T47D (cell line): ENCODE results near the gene GCN1.

Source experiments
- DNase-seq, 2 experiments: peaks; one replicate each; pipeline versions ENCODE4 v3.0.0 to v3.0.0-alpha.2; 2011 to 2012; ENCODE audit warnings: low read depth in 1 of 2, low spot score in 1 of 2
- JUND ChIP-seq: IDR thresholded peaks from 2 replicates; pipeline ENCODE4 v1.6.1; 2012; ENCODE audit warnings: low read depth
- in situ Hi-C: cut with HindIII; loops from 2 replicates; pipeline ENCODE4 v1.10.0; 2016; ENCODE audit warnings: low sequenced_read_pairs, low pct_unique_long_range_greater_than_20kb

GCN1 gene

DNA sequence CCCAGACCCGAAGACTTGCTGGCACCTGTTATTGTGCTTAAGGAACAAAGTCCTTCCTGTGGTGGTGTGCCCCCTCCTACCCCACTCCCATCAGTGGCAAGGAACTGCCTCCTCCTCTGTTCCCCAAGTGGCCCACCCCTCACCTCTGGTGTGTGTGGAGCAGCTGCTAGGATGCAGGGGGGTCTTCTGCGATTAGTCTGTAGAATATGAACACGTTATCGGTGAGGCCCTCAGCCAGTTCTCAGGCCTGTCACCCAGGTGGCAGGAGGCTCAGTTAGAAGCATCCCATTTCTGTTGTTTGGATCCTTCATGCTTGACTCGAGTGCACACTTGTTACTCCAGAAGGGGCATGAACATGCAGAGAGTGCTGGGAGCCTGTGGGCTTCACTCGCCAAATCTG is 117.3 kb downstream of the GCN1 start:
- TF ChIP-seq JUND, result no peak
- in situ Hi-C loops, result no loop called here
- no peak for DNase-seq
